NCI-H774 (cell line): ENCODE results near the gene SLC35G2.
A peak's percentile ranks its signal among the peaks of the same experiment; 100 is the strongest.
"Not testable (repeated sequence)": the region's sequence is repeated elsewhere in the genome, so short reads cannot be mapped to it uniquely, and the experiment has no call there.

ENCODE experiments used
- DNase-seq: peaks from one replicate; lab custom pipeline; 2025; lab: John Stamatoyannopoulos, UW

SLC35G2 gene

GRCh38 chr3:136835089-136835812, 16.3 kb downstream of the SLC35G2 start:
- DNase-seq: no peak

DNA sequence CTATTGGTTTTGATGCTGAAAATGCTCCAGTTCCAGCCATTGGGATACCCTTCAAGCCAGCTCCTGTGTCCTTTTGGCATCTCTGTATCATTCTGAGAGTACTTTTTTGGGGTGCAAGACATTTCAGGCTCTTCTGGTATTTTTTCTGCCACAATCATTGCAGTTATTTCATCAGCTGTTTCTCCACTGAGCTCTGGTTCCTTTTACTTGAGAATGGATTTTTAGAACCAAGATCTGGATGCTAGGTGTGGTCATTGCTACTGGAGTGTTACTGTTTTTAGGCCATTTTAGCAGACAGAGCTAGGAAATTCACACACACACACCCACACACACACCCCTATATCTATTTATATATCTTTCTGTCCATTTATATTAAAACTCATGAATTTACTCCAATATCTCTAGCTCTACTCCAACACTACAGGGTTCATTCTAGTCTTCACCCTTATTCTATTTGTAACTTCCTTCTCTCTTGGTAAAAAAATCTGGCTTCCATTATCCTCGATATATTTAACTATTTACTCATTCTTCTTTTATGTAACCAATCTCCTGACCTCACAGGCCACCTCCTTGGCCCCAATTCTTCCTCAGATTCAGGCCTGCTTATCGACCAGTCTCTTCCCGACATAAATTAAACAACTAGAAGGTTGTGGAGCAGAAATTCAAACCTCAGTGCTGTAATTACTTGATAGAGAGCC, 17.0 kb downstream of the SLC35G2 start:
- DNase-seq: no peak

DNA sequence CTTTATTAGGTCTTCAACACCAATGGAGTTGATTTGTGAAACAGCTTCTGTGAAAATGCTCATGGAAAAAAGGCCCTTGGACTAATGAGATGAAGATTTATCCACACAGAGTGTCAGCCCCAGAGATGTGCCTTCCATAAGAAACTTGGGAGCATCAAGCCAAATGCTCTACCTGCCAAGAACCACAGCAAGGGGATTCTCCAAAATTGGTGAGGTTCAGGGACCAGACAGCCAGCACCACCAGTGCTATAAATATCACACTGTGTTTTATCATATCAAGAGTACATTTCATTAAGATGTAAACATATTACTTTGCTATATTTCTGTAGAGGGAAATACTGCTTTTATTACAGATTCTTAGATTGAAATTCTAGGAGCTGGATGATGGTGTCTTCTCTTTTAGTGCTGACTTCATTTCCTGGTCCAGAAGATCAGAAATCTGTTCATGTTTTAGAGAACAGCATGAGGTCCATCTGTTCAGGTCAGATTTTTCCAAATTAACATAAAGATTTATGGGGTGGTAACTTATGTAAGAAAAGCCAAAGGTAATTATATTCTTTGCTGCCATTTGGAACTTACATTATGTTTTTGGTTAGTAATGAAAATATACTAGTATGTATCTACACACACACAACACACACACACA, 17.7 kb downstream of the SLC35G2 start:
- DNase-seq: no peak

GRCh38 chr3:136838641-136839555, 20.0 kb downstream of the SLC35G2 start:
- no peak for DNase-seq

DNA sequence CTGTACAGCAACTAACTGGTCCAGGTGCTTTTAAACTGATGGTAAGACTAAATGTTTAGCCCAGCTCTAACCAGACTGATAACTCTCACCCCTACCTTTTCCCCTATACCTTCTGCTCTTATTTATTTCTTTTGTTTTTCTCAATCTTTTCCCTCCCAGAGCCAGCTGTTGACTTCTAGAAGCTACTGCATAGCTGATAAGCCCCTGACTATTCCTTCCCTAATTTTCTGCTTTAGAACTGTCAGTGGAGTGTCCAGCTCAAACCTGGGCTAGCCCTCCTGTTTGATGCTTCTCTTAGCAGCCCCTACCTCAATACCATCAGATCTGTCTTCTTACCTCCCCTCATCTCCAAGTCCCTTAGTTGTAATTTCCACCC, 20.6 kb downstream of the SLC35G2 start:
- no peak for DNase-seq

GRCh38 chr3:136840252-136840651, 21.3 kb downstream of the SLC35G2 start:
- DNase-seq: no peak

DNA sequence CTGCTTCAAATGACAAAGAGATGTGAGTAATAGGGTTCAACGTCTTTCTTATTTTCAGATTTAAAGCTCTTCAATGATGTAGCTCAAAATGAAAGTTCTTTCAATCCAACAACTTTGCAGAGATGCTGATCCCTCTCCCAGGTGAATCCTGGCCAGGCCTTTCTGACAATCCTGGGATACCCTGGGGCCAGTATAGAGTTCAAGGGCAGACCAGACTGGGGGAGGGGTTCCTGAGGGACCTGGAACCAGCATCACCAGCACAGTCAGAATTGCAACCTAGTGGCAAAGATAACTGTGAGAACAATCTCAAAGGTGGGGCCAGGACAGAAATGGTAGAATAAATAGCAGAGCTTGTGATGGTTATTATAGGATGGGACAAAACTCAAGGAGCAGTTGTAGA, 23.4 kb downstream of the SLC35G2 start:
- DNase-seq: no peak

DNA sequence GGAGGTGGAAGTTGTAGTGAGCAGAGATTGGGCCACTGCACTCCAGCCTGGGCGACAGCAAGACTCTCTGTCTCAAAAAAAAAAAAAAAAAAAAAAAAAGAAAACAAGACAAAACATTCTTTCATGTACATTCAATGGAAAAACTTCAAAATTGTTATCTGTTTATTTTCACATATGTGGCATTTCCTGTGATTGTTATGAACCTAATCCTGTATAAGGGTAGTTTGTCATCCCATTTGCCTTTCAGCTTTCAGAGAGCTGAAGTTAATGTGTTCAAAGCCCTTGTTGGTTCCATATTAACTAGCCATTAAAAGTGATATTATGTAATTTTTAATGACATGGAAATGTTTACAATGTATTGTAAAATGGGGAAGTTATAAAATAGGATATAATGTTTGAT, 25.8 kb downstream of the SLC35G2 start:
- DNase-seq: no peak

GRCh38 chr3:136852180-136852579, 33.3 kb downstream of the SLC35G2 start:
- no peak for DNase-seq

DNA sequence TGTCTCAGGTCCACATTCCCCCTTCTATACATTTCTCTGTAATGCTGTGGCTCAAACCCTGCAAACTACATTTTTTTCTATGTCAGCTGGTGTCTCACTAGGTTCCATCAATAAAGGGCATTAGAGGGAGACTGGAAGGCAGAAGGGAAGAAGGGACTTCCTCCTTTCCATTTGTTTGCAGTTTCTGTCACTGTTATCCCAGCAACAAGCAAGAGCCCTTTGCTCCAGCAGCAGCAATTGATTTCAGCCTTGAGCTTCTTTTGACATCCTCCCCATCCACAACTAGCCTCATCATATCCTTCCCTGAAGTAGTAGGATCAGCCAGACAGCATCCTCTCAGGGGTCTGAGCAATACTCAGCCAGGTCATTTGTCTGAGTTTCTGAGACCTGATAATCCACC, 37.7 kb downstream of the SLC35G2 start:
- no peak for DNase-seq

- DNase-seq: no peak
Observed at GRCh38 chr3:136858381-136858780, 39.5 kb downstream of the SLC35G2 start.

GRCh38 chr3:136860541-136860940, 41.6 kb downstream of the SLC35G2 start:
- no peak for DNase-seq

DNA sequence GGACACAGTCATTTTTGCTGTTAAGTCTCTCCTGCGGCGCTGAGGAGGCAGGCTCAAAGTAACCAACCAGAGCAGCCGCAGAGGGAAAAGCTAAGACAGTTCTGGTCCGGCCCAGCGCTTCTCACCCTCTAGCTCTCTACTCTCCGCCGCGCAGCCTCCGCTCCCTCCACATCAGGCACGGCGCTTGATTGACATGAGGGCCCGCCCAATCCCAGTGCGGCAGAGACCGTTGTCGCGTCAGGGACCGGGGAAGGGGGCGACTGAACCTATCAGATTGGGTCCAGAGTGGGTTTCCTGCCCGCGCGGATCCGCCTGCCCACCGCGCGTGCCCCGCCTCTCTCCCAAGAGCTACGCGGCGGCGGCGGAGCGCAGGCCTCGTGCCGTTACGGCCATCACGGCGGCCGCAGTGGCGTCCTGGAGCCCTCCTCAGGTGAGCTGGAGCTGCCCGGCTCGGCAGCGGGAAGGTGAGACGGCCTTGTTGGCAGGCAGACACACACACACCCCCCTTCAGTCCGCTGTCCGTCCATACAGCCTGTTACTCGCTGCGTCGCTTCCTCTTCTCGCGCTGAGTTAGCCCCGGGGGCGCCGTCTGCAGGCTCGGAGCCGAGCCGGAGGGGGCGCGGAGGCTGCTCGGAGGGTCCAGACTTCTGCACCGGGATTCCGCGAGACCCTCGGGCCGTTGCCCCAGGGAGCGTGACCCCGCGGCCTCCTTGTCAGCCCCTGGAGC, 43.1 kb downstream of the SLC35G2 start, which contains the start of gene NCK1:
Gene NCK1 (plus strand): TSS at position 319 of the 727 bp plus-strand sequence. CDS start 65,794 bp downstream, outside the sequence.
- peak; percentile 98 for DNase-seq

GRCh38 chr3:136862617-136863322, 43.8 kb downstream of the SLC35G2 start:
- no peak for DNase-seq

DNA sequence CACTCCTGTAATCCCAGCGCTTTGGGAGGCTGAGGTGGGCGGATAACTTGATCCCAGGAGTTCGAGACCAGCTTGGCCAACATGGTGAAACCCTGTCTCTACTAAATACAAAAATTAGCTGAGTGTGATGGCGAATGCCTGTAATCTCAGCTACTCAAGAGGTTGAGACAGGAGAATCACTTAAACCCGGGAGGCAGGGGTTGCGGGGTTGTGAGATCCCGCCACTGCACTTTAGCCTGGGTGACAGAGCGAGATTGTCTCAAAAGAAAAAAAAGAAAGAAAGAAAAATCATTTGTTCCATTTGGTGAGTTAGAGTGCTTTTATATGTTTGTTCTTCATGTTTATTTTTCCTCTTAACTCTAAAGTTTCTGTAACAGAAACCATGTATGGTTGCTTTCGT, 50.4 kb downstream of the SLC35G2 start:
- DNase-seq: no peak

DNA sequence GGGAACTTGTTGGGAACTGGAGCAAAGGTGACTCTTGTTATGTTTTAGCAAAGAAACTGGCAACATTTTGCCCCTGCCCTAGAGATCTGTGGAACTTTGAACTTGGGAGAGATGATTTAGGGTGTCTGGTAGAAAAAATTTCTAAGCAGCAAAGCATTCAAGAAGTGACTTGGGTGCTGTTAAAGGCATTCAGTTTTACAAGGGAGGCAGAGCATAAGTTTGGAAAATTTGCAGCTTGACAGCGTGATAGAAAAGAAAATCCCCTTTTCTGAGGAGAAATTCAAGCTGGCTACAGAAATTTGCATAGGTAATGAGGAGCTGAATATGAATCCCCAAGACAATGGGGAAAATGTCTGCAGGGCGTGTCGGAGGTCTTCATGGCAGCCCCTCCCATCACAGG, 53.3 kb downstream of the SLC35G2 start:
- not testable (repeated sequence) for DNase-seq

DNA sequence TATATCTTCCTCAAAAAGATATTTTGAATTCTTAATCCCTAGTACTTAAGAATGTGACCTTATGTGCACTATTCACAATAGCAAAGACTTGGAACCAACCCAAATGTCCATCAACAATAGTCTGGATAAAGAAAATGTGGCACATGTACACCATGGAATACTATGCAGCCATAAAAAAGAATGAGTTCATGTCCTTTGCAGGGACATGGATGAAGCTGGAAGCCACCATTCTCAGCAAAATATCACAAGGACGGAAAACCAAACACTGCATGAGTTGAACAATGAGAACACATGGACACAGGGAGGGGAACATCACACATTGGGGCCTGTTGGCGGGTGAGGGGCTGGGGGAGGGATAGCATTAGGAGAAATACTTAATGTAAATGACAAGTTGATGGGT, 60.6 kb downstream of the SLC35G2 start:
- not testable (repeated sequence) for DNase-seq

DNA sequence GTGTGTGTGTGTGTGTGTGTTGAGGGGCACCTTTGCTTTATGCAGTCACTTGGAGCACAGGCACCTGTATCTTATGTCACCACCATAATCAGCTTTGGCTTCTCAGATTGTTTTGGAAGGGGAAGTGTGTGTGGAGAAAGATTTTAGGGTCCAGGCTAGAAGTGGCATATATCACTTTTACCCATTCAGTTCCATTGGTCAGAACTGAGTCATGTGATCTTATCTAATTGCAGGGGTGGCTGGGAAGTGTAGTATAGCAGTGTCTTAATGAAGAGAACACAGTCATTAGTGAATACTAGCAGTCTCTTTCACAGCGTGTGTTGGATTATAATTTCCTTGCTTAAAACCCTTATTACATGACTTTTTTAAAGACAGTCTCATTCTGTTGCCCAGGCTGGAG, 63.6 kb downstream of the SLC35G2 start:
- DNase-seq: no peak

GRCh38 chr3:136883967-136884720, 65.2 kb downstream of the SLC35G2 start:
- no peak for DNase-seq
